ENCODE results near the gene APBA2.

Gene APBA2

DNA sequence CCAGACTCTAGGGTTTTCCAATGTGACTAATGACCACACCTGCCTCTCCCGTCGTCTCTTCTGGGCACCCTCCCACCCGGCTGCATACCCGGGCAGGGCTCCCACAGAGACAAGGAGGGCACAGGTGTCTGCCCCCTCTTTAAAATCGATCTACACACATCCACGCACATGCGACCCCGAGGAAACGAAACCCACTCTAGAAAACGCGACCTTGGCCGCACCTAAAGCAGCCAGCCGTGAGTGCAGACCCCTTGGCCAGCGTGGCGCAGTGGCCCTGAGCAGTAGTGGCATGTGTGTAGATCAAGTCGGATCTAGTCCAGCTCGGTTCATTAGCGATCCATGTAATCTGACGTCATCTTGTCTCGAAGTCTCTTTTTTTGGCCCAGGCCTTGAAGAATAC lies 232.0 kb downstream of the APBA2 start:
- TF ChIP-seq POLR2A (IDR thresholded peaks at IDR 0.05; ENCODE audit: low read length) (no peak), GATA1 (IDR thresholded peaks at IDR 0.05; ENCODE audit: low read depth, low read length) (no peak)

DNA sequence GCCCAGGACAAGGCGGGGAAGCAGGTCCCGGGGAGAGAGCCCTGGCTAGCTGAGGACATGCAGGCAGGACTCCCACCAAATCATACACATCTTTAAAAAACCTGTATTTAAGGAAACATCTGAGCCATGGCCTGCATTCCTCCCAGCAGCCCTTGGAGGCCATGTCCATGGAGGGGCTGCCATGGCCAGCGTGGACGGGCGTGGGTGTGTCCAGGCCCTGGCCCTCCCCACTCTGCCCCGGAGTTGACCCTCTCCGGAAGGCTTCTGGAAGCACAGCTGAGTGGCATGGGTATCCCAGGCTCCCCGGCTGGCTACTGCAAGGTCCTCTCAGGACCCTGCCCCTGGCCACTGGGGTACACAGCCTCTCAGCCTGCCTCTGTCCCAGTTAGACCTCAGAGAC lies 234.1 kb downstream of the APBA2 start:
- no peak for TF ChIP-seq POLR2A (IDR thresholded peaks at IDR 0.05; ENCODE audit: low read length)
- no peak for TF ChIP-seq GATA1 (IDR thresholded peaks at IDR 0.05; ENCODE audit: low read depth, low read length)
- DNase-seq = no peak

More for the DNA sequence above, 232.0 kb downstream of the APBA2 start:
- DNase-seq = no peak

DNA sequence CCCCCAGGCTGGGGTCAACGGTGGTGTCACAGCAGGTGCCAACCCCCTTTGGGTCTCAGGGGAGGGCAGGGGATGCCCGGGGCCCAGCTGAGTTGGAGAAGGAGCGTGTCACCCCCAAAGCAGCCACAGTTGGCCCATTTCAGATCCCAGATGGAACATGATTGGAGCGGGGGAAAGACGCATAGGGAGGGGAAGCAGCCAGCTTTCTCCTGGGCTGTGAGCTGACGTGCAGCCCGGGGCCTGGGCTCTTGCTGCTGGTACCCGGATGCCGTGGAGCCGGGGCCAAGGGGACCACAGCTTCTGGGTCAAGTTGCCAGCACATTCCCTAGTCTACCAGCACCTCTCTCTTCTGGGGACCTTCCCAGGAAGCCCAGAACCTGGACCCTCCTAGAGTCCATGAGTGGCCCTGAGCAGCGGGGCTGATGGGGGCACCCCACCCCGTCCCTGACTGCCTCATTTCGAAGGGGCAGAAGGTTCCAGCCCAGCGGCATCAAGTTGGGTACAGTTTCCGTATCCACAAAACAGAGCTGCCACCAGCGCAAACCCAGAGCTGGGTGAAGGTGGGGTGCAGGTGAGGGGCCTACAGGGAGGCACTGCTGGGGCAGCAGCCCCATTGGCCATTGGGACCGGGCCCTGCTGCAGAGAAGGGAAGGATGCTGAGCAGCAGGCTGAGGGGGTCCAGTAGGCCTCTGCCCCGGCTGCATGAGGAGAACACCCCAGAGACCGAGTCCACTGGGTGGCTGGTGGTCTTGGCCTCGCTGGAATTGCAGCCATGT lies 235.0 kb downstream of the APBA2 start:
- TF ChIP-seq GATA1 (IDR thresholded peaks at IDR 0.05; ENCODE audit: low read depth, low read length) (no peak), POLR2A (IDR thresholded peaks at IDR 0.05; ENCODE audit: low read length) (no peak)
- no peak for DNase-seq

DNA sequence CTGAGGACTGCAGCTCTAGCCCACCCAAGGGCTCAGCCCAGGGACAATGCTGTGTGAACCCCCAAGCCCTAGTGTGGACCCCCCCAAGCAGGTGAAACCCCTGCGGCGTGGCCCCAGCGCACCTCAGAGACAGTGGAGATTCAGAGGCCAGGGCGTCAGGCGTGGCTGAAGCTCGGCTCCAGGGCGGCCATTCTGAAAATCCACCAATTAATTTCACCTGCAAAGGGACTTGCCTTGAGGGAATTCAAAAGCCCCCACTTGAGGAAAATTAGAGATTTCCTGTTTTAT lies 235.5 kb downstream of the APBA2 start:
- no peak for DNase-seq
- TF ChIP-seq GATA1 (IDR thresholded peaks at IDR 0.05; ENCODE audit: low read depth, low read length) (no peak), POLR2A (IDR thresholded peaks at IDR 0.05; ENCODE audit: low read length) (no peak)

DNA sequence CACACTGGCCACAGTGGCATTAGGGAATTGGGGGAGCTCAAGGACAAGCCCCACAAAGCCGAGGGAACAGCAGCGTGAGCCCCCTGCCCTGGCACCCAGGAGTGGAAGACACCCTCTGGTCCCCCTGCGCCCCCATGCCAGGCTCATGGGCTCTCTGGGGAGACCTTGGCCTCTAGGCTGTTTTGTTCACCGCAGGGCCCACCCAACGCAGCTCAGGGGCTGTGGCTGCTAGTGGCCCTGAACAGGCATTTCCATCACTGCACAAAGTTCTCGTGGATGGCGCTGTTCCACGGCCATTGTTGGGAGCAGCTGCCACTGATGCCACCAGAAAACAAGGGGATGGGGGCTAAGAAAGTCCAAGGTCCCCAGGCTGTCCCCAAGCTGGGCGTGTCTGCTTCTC lies 236.1 kb downstream of the APBA2 start:
- TF ChIP-seq POLR2A (IDR thresholded peaks at IDR 0.05; ENCODE audit: low read length) (no peak), GATA1 (IDR thresholded peaks at IDR 0.05; ENCODE audit: low read depth, low read length) (no peak)

DNA sequence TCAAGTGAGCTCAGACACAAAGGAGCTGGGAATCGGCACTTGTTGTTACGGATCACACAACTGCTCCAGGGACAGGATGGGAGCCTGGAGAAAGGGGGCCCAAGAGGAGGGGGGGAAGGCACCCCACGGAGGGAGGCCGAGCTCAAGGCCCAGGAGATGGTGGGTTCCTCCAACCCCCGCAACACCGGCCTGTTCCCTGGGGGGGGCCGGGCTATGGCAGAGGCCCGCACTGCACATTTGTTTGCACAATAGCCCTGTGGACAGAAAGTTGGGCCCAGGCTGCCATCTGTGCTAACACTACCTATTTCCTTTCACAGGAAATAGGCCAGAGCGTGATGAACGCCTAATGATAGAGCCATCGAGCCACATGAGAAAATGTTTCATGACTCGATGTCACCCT lies 236.7 kb downstream of the APBA2 start:
- no peak for DNase-seq

More for the DNA sequence above, 236.1 kb downstream of the APBA2 start:
- DNase-seq = no peak

DNA sequence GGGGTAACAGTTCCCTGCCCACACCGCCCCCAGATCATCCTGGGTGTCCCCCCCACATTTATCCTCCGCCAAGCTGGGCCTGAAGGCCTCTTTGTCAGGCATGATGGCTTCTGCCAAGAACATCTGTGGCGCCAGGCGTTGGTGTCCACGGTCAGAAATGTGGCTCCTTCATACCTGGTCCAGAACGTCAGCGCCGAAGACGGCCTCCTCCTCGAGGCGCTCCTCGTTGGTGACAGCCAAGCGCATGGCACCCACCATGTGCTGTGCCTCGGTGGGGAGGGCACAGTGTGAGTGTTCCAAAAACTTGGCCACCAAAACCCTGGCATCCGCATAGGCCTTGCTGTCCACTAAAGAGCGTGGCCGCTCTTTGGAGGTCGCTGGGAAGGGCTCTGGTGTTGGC lies 237.4 kb downstream of the APBA2 start:
- DNase-seq = no peak
- TF ChIP-seq POLR2A (IDR thresholded peaks at IDR 0.05; ENCODE audit: low read length) (no peak), GATA1 (IDR thresholded peaks at IDR 0.05; ENCODE audit: low read depth, low read length) (no peak)

More for the DNA sequence above, 236.7 kb downstream of the APBA2 start:
- TF ChIP-seq POLR2A (IDR thresholded peaks at IDR 0.05; ENCODE audit: low read length) (no peak), GATA1 (IDR thresholded peaks at IDR 0.05; ENCODE audit: low read depth, low read length) (no peak)

DNA sequence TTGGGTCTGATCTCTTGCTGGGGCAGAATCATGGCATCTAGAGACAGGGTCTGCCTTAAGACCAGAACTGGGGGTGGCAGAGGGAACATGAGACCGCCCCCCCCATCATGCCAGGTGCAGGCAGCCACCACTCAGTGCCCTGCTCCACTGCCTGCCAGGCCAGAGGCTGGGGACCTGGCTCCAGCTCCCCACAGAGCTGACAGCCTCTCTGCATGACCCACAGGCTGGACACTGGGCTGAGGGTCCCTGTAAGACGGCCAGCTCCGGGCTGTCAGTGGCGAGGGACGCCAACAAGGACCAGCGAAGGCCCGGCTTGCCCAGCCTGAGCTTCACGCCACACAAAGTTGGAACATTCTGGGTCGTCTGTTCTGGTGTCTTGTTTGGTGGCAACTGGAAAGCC lies 238.2 kb downstream of the APBA2 start:
- no peak for TF ChIP-seq POLR2A (IDR thresholded peaks at IDR 0.05; ENCODE audit: low read length)
- no peak for DNase-seq

DNA sequence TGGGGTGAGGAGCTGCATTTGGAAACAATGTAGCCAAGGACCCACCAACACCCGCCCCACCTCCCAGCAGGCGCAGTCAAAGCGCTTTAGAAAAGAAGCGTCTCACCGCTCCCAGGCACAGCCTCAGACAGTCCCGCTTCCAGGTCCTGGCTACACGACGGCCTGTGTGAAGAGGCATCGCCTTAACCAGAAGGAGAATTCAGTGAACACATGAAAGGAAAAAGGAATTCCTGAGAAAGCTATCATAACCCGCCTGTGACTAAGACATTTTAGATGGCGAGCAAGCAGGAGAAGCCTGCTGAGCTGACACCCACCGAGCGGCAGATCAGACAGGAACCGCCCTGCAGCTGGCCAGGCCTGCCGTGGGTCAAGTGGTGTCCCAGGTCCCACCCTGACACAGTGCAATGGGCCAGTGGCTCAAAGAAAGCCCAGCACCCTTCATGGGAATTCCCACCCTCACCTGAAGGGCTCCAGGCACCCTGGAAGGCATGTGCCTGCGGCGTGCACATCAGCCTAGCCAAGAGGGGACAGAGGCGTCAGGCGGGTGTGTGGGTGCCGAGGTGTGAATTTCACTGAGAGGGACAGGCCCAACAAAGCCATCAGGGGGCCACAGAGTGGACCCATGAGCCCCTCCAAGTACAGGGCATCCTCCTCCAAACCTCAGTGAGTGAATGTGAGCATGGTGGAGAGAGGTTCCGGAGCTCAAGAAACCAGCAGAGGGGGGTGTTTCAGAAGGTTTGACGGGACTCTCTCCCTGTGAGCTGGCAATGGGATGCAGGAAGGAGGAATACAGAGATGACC lies 239.0 kb downstream of the APBA2 start:
- DNase-seq = no peak
- no peak for TF ChIP-seq GATA1 (IDR thresholded peaks at IDR 0.05; ENCODE audit: low read depth, low read length)
- TF ChIP-seq POLR2A (IDR thresholded peaks at IDR 0.05; ENCODE audit: low read length) = no peak

DNA sequence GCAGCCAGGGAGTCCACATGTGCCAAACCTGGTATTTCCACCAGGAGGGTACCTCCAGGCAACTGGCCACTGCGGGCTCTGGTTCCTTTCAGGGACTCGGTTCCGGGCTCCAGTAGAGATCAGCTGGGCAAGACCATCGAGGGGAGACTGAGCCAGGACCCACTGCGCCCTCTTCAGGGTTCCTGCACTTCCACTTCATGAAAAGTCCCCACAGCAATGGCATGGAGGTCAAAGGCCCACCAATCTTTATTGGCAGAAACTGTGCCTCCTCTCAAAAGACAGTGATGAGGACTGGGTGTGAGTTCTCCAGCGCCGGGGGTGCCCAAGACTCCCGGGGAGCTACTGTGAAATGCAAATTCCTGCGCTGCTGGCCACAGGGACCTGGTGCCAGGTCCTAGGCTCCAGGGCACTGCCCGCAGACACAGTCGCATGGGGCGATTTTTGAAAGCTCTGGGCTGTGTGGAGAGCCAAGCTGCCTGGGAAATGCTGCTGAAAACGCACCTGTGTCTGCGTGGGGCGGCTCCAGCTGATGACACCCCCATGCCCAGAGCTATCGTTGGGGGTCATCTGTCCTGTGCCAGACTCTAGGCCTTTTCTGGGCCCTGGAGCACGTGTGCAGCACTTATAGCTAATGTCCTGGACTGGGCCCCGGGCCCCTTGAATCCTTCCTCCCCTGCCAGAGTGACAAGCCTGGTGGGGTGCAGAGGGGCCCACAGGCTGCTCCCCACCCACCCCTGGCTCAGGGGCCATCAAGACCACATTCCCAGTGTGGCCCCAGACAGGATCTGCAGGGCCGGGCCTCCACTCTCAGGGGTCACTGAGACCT lies 239.8 kb downstream of the APBA2 start:
- TF ChIP-seq GATA1 (IDR thresholded peaks at IDR 0.05; ENCODE audit: low read depth, low read length) = no peak
- no peak for TF ChIP-seq POLR2A (IDR thresholded peaks at IDR 0.05; ENCODE audit: low read length)
- no peak for DNase-seq

DNA sequence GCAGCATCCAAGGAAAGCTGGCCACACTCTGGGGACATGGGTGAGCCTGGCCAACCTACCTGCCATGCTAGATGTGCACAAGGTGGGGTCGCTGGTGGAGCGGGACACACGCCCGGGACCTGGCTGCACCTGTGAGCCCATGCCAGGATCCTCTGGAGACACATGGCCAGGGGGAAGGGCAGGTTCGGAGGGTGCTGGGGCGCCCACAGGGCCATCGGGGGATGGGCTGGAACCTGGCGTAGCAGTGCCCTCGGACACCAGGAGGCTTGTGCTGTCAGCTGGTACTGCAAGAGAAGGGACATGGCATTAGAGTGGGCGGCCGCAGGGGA lies 240.4 kb downstream of the APBA2 start:
- TF ChIP-seq GATA1 (IDR thresholded peaks at IDR 0.05; ENCODE audit: low read depth, low read length) (no peak), POLR2A (IDR thresholded peaks at IDR 0.05; ENCODE audit: low read length) (no peak)
- DNase-seq = no peak

DNA sequence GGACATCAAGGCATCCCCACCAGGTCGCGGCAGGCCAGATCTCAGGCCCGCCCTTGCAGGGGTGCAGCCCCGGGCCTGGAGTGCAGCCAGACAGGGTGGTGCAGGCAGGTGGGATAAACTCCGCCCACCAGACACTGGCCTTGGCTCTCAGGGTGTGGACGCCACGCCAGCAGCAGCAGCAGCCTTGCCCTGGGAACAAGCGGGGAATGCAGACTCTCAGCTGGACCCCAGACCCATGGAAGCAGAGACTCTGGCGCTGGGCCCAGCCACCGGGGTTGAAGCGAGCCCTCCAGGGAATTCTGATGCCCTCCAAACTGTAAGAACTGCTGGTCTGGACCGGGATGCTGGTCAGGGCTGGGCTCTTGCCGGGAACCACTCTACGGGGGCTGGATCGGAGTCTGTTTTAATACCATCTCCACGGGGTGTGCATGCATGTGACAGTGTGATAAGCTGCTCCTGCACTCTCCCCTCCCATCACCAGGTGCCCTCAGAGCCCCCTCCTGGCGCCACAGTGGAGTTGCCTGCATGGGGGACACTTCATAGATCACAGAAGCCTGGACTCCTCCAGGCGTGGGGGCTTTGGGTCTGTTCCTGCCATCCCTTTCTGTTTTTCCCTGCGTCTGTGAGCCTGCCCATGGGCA lies 241.2 kb downstream of the APBA2 start:
- TF ChIP-seq GATA1 (IDR thresholded peaks at IDR 0.05; ENCODE audit: low read depth, low read length) (no peak), POLR2A (IDR thresholded peaks at IDR 0.05; ENCODE audit: low read length) (no peak)
- no peak for DNase-seq

DNA sequence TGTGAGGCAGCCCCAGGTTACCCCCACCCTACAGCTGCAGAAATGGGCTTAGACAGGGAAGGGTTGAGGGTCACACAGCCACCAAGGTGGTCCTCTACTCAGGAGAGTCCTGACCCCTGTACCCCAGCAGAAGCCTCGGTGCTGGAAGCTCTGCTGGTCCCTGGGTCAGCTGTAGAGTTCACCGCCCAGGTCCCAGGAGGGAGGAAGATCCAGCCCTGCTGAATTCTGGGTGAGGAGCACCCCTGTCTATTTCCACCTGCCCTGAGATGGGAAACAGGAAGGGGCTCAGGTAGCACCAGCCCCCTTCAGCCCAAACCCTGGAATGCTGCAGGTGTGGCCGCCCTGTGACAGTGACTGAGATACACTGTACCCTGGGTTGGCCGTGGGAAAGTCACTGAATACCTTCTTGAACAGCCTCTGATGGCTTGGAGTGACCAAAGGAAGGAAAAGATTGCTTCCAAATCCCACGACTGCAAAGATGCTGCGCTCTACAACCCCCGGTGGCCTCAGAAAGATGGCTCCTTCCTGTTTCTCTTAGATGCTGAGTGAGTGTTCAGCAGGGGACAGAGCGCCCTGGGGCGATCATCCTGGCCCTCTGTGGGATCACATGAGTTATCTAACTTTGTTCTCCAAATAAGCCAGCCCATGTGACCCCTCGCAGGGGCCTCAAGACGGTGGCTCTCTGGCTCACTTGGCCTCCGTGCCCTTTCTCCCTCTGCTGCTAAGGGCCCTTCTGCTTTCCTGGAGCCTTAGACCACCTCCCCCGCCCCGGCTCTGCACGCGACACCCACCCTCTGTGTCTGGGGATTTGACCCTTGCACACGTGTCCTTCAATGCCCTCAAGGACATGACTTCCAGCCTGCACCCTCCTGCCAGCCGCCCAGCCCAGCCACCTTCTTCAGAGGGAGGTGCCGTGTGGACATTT lies 242.0 kb downstream of the APBA2 start:
- DNase-seq = no peak
- TF ChIP-seq GATA1 (IDR thresholded peaks at IDR 0.05; ENCODE audit: low read depth, low read length) (no peak), POLR2A (IDR thresholded peaks at IDR 0.05; ENCODE audit: low read length) (no peak)
